ENCODE data around the gene CUL1.

Gene CUL1

GRCh38 chr7:148719753-148720152 is 21.1 kb downstream of the CUL1 start:
- DNase-seq, result no peak

- no peak for DNase-seq
These were observed 21.8 kb downstream of the CUL1 start for GRCh38 chr7:148720472-148720871.

- DNase-seq, result no peak
These were observed 22.7 kb downstream of the CUL1 start for GRCh38 chr7:148721390-148721789.

GRCh38 chr7:148722340-148723165 is 23.9 kb downstream of the CUL1 start:
- no peak for DNase-seq

- DNase-seq, result no peak
These were observed 24.5 kb downstream of the CUL1 start for GRCh38 chr7:148723166-148723559.

- DNase-seq, result no peak
These were observed 25.1 kb downstream of the CUL1 start for GRCh38 chr7:148723846-148724245.

GRCh38 chr7:148726385-148726784 is 27.7 kb downstream of the CUL1 start:
- DNase-seq, result no peak

- no peak for DNase-seq
These were observed 29.0 kb downstream of the CUL1 start for GRCh38 chr7:148727501-148728278.

GRCh38 chr7:148729984-148730733 is 31.5 kb downstream of the CUL1 start:
- no peak for DNase-seq

- DNase-seq, result no peak
These were observed 34.2 kb downstream of the CUL1 start for GRCh38 chr7:148732862-148733261.

- DNase-seq, result no peak
These were observed 34.8 kb downstream of the CUL1 start for GRCh38 chr7:148733496-148733895.

- no peak for DNase-seq
These were observed 36.4 kb downstream of the CUL1 start for GRCh38 chr7:148735141-148735540.

- no peak for DNase-seq
These were observed 37.3 kb downstream of the CUL1 start for GRCh38 chr7:148735967-148736366.

- DNase-seq, result no peak
These were observed 40.2 kb downstream of the CUL1 start for GRCh38 chr7:148738737-148739535.

GRCh38 chr7:148746135-148746534 is 47.4 kb downstream of the CUL1 start:
- DNase-seq, result no peak

- no peak for DNase-seq
These were observed 48.6 kb downstream of the CUL1 start for GRCh38 chr7:148747274-148747673.

GRCh38 chr7:148750442-148751355 is 52.0 kb downstream of the CUL1 start:
- DNase-seq, result no peak

GRCh38 chr7:148753224-148753623 is 54.5 kb downstream of the CUL1 start:
- no peak for DNase-seq

GRCh38 chr7:148754912-148755311 is 56.2 kb downstream of the CUL1 start:
- no peak for DNase-seq

- DNase-seq, result no peak
These were observed 63.0 kb downstream of the CUL1 start for GRCh38 chr7:148761499-148762278.

GRCh38 chr7:148763622-148764021 is 64.9 kb downstream of the CUL1 start:
- DNase-seq, result no peak
